Stimulated activated CD4-positive, alpha-beta T cell treated with anti-CD3 and anti-CD28 coated beads, Interleukin-15, amount 100 ng/mL, for 48 hours (primary cell): ENCODE data around the gene LY86.

Source experiments
- DNase-seq, 2 donors: peaks; one replicate each; pipeline ENCODE4 v3.0.0-alpha.2; 2020; ENCODE audit warnings: low read depth in 2 of 2

Gene LY86

GRCh38 chr6:6588064-6588923 is at the start of gene LY86:
Gene LY86, plus strand, starts transcription at chr6:6588720. Its CDS starts 15 bp downstream, at chr6:6588735.
- DNase-seq, result no peak

GRCh38 chr6:6539036-6539435 is 49.5 kb upstream of the LY86 start:
- no peak for DNase-seq

- DNase-seq, result no peak
Measured at GRCh38 chr6:6542357-6542756, 46.2 kb upstream of the LY86 start.

GRCh38 chr6:6543181-6543879 is 45.2 kb upstream of the LY86 start:
- DNase-seq, result no peak

GRCh38 chr6:6545616-6546317 is 42.8 kb upstream of the LY86 start:
- DNase-seq, result no peak

- DNase-seq, result peak in 1 of 2 donors; percentile 11
Measured at GRCh38 chr6:6546318-6547109, 42.0 kb upstream of the LY86 start.

- peak; percentile 62 to 74 for DNase-seq
Measured at GRCh38 chr6:6547110-6547879, 41.2 kb upstream of the LY86 start.

- no peak for DNase-seq
Measured at GRCh38 chr6:6556161-6556737, 32.3 kb upstream of the LY86 start.

- peak in 1 of 2 donors; percentile 33 for DNase-seq
Measured at GRCh38 chr6:6556738-6557503, 31.6 kb upstream of the LY86 start.

- DNase-seq, result no peak
Measured at GRCh38 chr6:6557504-6557839, 31.0 kb upstream of the LY86 start.

- DNase-seq, result no peak
Measured at GRCh38 chr6:6557886-6558285, 30.6 kb upstream of the LY86 start.

GRCh38 chr6:6559994-6560570 is 28.4 kb upstream of the LY86 start:
- no peak for DNase-seq

- no peak for DNase-seq
Measured at GRCh38 chr6:6560909-6561308, 27.6 kb upstream of the LY86 start.

GRCh38 chr6:6564154-6564553 is 24.4 kb upstream of the LY86 start:
- no peak for DNase-seq

- DNase-seq, result no peak
Measured at GRCh38 chr6:6565069-6565468, 23.5 kb upstream of the LY86 start.

GRCh38 chr6:6565488-6565887 is 23.0 kb upstream of the LY86 start:
- DNase-seq, result no peak

GRCh38 chr6:6566766-6567165 is 21.8 kb upstream of the LY86 start:
- no peak for DNase-seq

- no peak for DNase-seq
Measured at GRCh38 chr6:6569096-6569810, 19.3 kb upstream of the LY86 start.

- no peak for DNase-seq
Measured at GRCh38 chr6:6569811-6570164, 18.7 kb upstream of the LY86 start.
